ENCODE measurements around the gene NME3. TPM values are rescaled to one million over a fixed set of nuclear protein-coding genes. Genes with fewer than 3 reads are reported as not detected.

NME3 gene
- 45.3 and 61.7 TPM in 2 replicates for total RNA-seq

DNA sequence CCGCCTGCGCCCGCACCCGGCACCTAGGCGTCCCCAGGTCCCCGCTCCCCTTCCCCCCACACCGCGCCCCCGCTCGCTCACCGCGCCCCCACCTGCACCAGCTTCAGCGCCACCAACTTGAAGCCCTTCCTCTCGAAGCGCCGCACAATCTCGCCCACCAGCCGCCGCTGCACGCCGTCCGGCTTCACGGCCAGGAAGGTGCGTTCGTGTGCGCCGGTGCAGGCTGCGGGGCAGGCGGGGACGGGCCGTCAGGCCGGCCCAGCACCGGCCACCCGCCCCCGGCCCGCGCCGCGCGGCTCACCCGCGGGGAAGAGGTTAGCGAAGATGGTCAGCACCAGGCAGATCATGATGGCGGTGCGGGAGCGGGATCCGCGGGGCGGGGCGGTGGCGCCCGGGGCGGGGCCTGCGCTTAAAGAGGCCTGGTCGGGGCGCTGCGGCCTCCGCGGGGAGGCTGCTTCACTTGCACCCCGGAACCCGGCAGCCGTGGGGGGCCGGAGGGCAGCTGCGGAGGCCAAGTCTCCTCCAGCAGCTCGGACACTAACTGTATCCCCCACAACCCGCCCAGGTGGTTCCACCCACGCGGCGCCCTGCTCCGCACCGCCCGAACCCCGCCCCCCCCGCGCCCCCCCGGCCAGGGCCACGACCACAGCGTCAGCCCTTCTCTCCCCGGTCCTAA lies at the start of gene NME3:
Gene NME3, minus strand, starts transcription at position 356 of the 676 bp plus-strand sequence. Its CDS starts 9 bp downstream, at position 347.

DNA sequence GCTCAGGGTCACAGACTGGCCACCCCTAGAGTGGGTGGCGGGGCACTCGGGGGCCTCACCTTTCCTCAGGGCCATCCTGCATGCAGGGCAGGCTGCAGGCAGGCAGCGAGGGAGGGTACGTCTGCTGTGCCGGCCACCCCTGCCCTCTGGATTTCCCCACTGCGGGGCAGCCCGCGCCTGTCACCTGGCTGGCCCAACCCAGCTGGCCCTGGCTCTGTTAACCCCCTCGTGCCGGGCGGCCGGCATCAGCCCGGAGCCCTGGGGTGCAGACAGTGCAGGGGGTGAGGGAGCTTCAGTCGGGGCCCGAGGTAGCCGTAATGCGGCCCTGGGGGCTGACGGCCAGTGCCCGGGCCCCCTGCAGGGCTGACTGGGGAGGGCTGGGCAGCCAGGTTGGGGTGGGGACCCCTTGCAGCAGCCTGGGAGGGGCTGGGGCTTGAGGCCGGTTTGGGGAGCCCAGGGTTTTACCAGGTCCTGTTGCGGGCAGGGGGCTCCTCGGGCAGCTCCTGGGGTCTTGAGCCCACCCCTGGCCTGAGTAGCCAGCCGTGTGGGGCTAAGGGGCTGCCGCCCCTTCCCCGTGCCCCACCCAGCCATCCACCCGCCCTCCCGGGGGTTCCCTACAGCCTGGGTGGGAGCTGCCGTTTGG lies 22.4 kb upstream of the NME3 start, which contains the start of gene IGFALS:
Gene IGFALS, minus strand, starts transcription at position 128 of the 643 bp plus-strand sequence. Its CDS starts 53 bp downstream, at position 75.

DNA sequence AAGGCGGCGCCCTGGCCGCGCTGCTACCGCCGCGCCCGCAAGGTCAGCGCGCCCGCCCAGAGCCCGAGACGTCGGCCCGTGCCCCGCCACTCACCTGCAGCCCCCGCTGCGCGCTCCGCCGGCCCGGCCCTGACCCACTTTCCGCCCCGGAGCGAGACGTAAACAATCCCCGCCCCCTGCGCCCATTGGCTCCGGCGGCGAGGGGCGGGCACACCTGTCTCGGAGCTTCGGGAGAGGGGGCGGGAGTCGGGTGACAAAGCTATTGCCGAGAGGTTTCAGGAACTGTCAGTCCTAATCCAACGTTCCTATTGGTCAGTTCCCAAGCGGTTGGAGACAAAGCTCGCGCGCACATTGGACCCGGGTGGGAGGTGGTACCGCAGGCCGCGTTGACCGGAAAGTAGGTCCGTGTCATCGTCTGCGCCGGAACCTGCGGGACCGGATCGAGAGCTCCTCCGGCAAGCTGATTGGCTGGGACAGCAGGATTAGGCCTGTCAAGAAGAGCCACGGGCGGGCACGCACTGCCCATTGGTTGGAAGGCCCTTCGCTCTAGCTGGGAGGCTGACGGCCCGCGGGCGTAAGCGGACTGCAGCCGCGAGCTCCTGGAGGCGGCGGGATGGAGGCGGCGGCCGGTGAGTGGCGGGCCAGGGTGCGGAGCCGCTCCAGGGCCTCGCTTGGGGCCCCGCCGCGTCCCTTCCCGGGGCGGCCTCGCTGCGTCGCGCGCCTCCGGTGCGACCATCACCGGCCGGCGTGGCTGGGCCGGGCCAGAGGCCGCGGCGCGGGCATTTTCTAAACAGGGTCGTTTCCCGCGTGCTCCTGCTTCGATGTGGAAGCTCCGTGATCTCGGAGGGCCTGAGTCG lies 11.3 kb upstream of the NME3 start, which contains the start of the genes NUBP2 and SPSB3:
Gene NUBP2, plus strand, starts transcription at position 553 of the 857 bp plus-strand sequence. Its CDS starts 61 bp downstream, at position 614.
Gene SPSB3, minus strand, starts transcription at position 164 of the 857 bp plus-strand sequence. CDS start 1,088 bp downstream, outside the sequence.

DNA sequence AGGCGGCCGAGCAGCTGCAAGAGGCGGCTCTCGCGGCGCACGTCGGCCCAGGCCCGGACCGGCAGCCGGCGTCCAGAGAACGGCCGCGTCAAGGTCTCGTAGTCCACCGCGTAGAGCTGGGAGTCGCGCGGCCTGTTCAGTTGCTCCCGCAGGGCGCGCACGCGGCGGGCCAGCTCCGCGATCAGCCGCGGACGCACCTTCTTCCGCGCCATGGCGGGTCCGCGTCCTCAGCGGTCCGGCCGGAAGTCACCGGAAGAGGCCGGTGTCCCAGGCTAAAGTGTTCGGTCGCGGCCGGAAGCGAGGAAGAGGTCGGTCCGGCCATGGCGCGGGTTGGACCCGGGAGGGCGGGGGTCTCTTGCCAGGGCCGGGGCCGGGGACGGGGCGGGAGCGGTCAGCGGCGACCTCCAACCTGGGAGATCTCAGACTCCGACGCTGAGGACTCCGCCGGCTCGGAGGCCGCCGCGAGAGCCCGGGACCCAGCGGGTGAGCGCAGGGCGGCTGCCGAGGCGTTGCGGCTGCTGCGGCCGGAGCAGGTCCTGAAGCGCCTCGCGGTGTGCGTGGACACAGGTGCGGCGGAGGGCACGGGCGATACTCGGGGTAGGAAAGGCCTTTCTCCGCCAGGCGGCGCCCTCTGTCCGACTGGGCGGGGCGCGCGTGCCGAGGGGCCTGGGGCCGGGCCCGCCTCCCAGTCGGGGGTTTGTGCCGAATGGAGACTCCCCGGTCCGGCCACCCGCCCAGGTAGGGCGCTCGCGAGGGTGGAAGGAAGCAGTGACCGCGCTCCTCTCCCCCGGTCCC lies 1.8 kb upstream of the NME3 start, which contains the start of gene MRPS34:
Gene MRPS34, minus strand, starts transcription at position 227 of the 795 bp plus-strand sequence. Its CDS starts 15 bp downstream, at position 212.

DNA sequence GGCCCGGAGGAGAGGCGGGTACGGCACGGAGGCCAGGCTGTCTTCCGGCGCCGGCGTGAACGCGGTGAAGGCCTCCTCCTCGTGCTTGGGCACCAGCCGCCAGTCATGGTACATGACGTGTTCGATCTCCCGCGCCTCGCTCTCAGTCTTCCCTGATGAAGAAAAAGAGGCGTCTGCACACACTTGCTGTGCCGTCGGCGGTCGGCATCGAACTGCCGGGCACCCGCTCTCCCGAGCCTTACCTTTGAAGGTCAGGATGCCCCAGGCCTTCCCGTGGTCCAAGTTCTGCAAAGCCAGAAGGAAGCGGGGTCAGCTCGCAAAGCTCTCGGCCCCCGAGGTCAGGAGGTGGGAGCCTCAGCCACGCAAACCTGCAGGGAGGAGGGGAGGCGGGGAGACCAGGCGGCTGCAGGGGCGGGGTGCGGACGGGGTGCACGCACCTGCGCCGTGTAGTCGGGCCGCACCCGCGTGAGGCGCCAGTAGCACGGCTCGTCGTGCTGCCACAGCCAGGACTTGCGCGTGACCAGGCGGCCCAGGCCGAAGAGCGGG lies 1.1 kb upstream of the NME3 start, which contains the start of gene EME2:
Gene EME2, plus strand, starts transcription at position 449 of the 546 bp plus-strand sequence. CDS start 418 bp downstream, outside the sequence.

Other genes starting within 250 kb of the NME3 start
- 18.9 and 20.5 TPM in 2 replicates for gene TMEM204, start 237.9 kb downstream of the NME3 start, total RNA-seq
- gene IFT140, start 159.5 kb downstream of the NME3 start, total RNA-seq = 40.2 and 47.0 TPM in 2 replicates
- 8.7 and 10.2 TPM in 2 replicates for gene CRAMP1, start 159.2 kb downstream of the NME3 start, total RNA-seq
- gene JPT2, start 93.3 kb downstream of the NME3 start, total RNA-seq = 32.5 and 36.1 TPM in 2 replicates
- 34.4 and 48.0 TPM in 2 replicates for gene MAPK8IP3, start 65.3 kb downstream of the NME3 start, total RNA-seq
- 8.5 and 15.9 TPM in 2 replicates for gene EME2, start 1.3 kb upstream of the NME3 start, total RNA-seq
- 42.2 and 57.1 TPM in 2 replicates for gene MRPS34, start 1.6 kb upstream of the NME3 start, total RNA-seq
- gene SPSB3, start 11.0 kb upstream of the NME3 start, total RNA-seq = 30.7 and 34.6 TPM in 2 replicates
- 43.3 and 54.7 TPM in 2 replicates for gene NUBP2, start 11.4 kb upstream of the NME3 start, total RNA-seq
- 0.17 TPM in 1 of 2 replicates, not detected in the other for gene IGFALS, start 22.2 kb upstream of the NME3 start, total RNA-seq
- 50.2 and 86.0 TPM in 2 replicates for gene HAGH, start 55.3 kb upstream of the NME3 start, total RNA-seq
- 59.8 and 96.2 TPM in 2 replicates for gene FAHD1, start 55.7 kb upstream of the NME3 start, total RNA-seq
- gene MEIOB, start 100.6 kb upstream of the NME3 start, total RNA-seq = not detected in 2 replicates
- gene HS3ST6, start 146.9 kb upstream of the NME3 start, total RNA-seq = not detected in 2 replicates
- gene MSRB1, start 171.7 kb upstream of the NME3 start, total RNA-seq = 5.0 and 7.1 TPM in 2 replicates
- gene RPL3L, start 183.1 kb upstream of the NME3 start, total RNA-seq = 0.07 TPM in 1 of 2 replicates, not detected in the other
- gene NDUFB10, start 188.0 kb upstream of the NME3 start, total RNA-seq = 123 and 126 TPM in 2 replicates
- gene RPS2, start 193.3 kb upstream of the NME3 start, total RNA-seq = 1,723 and 1,779 TPM in 2 replicates
- not detected in 2 replicates for gene RNF151, start 195.3 kb upstream of the NME3 start, total RNA-seq
- gene TBL3, start 200.5 kb upstream of the NME3 start, total RNA-seq = 43.1 and 56.3 TPM in 2 replicates
- gene NOXO1, start 209.9 kb upstream of the NME3 start, total RNA-seq = not detected in 2 replicates
- 8.1 and 15.1 TPM in 2 replicates for gene GFER, start 212.7 kb upstream of the NME3 start, total RNA-seq
- 4.0 and 12.5 TPM in 2 replicates for gene SYNGR3, start 218.4 kb upstream of the NME3 start, total RNA-seq
- 16.4 and 29.0 TPM in 2 replicates for gene ZNF598, start 238.3 kb upstream of the NME3 start, total RNA-seq
- gene NPW, start 248.2 kb upstream of the NME3 start, total RNA-seq = 0.85 and 1.0 TPM in 2 replicates

All from smooth muscle cell of the pulmonary artery (primary cell).